CMK (cell line): ENCODE measurements around the gene SULF2.

Experiments
- DNase-seq: peaks from one replicate; pipeline ENCODE4 v3.0.0-alpha.2; 2010; ENCODE audit warnings: low read depth

SULF2 gene

DNA sequence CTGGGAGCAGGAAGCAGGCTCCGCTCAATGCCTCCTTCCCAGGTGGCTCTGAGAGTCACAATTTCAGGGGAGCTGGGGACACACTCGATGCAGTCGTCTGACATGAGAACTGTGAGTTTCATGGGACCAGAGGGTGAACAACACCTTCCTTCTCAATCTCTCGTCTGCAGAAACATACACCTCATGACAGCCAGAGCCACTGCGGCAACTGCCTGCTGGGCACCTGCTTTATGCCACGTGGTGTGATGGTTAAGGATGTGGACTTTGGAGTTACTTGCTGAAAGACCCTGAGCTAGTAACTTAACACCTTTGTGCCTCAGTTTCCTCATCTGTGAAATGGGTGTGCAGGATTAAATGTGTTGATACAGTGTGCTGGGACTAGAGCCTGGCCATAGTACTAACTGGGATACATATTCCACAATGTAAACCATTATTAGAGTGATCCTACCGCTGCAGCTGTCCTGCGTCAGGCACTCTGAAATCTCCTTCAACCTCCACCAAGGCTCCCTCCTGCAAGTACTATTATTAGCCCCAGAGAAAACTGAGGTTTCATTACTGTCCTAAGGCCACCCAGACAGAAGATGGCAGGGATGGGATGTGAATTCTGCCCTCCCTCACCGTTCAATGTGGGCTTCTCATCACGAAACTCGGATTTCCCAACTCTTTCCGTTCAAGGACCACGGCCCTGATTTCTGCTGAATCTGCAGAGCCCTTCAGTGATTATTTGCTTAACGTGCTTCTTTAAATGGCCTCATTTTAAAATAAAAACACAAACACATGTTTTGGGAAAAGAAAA lies 24.4 kb downstream of the SULF2 start:
- no peak for DNase-seq

DNA sequence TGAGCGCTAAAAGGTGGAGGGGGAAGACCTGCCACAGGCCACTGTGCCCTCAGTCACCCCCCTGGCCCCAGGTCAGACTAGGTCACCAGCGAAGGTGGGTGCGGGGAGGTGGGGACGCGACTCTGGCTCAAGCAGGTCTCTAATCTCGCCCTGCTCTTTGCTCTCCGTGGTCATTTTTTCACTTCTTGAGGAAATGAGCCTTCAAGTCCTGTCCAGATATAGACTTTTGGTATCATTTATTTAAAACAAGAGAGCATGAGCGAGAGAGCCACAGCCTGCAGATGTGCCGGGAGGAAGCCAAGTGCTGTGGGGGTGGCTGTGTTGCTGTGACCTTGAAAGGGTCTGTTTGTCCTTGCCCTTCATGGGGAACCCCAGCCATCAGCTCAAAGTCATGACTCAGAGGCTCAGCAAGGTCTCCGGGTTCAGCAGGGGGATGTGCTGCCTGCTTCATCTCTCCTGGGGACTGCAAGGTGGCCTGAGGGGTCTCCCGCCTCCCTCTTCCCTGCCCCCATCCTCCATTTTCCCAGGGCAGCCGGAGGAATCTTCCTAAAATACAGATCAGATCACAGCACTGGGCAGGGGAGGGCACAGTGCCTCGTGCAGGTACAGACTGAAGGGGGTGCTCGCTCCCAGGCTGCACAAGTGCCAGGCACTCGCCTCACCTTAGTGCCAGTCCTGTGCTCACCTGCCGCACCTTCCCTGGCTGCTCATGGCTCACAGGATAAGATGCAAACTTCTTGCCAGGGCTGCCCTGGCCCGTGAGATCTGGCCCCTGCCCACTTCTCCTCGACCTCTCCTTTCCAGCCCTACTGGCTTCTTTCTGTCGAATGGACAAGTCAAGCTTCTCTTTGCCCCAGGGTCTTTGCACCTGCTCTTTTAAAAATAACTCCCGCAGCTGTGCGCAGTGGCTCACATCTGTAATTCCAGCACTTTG lies 26.5 kb downstream of the SULF2 start:
- DNase-seq = no peak

DNA sequence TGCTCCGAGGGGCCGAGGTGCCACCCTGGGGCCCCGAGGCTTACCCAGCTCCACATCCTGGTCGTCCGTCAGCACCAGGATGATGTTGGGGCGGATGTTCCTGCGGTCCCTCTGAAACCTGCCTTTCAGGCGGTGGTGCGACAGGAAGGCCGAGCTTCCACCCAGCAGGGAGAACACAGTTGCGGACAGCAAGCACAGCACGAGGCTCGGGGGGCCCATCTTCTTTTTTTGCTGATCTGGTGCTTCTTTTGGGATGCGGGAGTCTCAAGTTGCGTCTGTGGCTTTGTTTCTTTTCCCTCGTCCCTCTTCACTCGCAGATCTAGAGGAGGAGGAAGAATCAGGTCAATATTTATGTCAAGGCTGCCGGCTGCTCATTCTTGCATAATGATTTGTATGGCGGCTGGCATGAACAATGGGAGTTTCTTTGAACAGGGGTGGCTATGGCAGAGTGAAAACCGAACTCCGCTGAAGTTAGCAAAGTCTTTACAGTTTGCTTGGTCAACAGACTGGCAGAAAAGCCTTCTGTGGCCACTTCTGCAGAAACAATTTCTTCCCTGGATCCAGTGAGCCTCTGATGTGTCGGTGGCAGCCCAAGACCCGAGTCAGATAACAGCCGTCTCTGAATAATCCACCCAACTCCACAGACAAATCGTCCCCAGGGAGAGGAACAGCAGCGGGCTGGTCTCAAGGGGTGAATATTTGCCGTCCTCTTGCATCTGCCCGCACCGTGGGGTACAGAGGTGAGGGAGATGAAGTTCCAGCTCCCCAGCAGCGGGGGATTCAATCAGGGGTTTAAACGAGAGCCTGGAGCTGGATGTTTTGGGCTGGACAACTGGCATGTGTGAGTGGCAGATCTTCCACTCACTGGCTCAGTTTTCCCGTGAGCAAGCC lies 27.9 kb downstream of the SULF2 start:
- no peak for DNase-seq

DNA sequence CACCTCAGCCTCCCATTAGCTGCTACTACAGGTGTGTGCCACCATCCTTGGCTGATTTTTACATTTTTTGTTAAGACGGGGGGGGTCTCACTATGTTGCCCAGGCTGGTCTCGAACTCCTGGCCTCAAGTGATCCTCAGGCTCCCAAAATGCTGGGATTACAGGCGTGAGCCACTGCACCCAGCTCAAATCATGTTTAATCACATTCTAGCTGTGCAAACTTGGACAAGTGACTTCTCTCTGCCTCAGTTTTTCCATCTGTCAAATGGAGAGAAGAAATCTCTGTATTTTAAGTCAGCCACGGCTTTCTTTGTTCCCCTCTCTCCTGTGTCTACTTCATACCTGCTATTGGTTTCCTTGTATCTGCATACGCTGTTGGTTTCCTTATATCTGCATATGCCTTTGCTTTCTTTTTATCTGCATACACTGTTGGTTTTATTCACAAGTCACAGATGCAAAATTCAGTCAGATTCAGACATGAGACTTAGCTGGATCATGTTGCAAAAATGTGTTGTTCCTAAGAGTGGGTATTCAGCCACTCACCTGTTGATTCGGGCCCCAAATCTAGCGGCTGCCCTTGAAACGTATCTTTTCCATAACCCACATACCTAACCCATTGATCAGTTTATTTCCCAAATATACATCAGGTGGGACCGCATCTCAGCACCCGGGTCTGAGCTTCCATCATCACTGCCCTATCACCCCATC lies 30.2 kb downstream of the SULF2 start:
- no peak for DNase-seq

DNA sequence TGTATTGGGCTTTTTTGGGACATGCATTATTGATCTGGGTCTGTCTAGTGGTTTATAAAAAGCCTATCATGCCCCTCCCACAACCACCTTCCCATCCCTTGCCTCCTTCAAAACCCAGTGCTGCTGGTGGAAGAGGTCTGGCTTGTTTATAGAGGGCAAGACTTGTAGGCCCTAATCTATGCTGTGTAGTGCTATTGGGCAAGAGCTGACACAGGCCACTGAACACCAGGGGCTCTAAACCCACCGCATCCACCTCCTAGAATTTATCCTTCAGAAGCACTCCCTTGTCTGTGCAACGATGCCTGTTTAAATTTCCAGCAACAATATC lies 30.9 kb downstream of the SULF2 start:
- no peak for DNase-seq

DNA sequence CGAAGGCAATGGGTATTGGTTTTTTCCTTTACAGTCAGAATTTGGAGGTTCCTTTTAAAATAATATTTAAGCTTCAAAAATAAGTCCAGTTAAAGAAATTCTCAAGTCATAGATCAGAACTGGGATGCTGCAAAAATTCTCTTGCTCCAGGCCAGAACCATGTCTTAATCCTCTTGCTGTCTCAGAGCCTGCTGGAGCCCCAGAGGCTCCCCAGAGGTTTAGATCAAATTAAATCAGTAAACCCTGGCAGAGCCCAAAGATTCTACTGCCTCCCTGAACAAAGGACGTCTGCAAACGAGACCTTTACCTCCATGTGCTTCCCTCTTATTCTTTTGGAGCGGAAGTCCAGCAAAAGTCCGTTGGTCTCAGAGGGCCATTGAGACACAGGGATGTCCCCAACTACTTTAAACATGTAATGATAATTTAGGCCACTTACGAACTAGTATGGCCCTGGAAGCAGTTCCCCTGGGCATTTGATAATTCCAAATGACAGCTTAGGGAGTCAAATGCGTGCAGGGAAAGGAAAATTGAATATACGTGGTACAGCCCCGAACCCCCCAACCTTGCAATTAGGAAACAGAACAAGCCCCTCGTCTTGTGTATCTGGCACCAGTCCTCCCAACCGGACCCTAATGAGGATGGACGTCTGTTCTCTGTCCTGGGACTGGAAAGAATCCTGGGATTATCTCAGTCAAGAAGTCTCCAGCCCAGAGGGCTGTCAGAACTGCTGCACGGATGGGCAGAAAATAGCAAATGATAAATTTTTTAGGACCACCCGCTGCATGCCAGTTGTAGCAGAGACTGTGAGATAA lies 31.5 kb downstream of the SULF2 start:
- DNase-seq = no peak

DNA sequence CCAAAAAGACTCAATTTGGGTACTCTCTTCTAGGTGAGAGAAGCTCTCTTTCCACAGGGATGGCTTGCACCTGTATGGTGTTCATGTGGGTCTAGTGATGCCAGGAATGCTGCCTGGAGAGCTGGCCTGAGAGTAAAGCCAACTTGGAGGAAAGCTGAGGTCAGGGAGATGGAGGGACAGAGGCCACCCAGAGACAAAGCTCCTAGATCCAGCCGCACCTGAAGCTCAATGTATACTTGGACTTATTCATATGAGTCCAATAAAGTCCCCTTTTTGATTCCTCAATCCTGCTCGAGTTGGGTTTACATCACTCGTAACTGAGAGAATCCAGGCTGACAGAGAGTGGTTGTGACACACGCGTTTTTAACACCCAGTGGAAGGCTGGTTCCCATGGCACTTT lies 33.8 kb downstream of the SULF2 start:
- DNase-seq = no peak

DNA sequence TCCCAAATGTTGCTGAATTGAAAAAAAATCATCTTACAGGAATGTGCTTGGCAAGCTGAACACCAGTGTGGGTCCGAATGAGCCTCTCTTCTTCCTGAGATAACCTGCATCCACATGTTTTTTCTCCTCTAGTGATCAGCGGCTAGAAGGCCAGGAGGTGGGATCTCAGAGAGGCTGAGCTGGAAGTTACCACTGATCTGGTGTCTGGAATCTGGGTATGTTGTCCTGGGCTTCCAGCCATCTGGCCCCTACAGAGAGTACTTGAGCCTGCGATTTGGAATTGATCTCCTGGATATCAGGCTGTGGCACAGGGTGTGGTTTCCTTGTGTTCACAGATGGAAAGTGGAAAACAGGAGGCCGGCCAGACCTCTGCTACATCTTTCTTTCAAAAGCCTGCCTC lies 35.9 kb downstream of the SULF2 start:
- no peak for DNase-seq

DNA sequence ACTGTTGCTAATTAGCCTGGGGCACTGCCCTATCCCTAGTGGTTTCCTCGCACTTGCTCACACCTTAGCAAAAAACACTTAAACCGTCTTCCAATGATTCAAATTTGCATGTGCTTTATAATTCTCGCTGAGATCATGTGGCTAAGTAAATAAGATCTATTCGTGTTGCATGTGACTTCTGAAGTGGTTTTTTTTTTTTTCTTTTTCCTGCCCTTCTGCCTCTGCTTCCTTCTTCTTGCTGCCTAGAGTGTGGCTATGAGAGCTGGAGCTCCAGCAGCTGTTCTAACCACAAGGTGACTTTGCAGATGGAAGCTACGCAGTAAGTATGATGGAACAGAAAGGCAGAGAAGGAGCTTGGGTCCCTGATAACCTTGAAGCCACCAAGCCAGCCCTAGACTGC lies 36.5 kb downstream of the SULF2 start:
- no peak for DNase-seq

DNA sequence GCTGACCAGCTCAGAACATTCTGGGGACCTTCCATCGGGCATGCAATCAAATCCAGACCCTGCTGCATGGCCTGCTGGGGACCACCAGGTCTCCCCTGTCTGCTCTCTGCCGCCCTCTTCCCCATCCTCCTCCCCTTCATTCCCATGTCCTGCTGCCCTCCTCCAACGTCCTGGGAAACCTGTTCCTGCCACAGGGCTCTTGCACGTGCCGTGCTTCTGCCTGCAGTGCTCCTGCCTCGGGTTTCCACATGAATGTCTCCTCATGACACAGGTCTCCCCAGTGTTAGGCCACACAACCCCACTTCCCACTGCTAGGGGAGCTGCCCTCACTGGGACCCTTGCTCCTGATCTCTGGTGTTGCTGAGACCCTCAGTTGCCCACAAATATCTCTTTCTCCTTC lies 37.2 kb downstream of the SULF2 start:
- DNase-seq = no peak

DNA sequence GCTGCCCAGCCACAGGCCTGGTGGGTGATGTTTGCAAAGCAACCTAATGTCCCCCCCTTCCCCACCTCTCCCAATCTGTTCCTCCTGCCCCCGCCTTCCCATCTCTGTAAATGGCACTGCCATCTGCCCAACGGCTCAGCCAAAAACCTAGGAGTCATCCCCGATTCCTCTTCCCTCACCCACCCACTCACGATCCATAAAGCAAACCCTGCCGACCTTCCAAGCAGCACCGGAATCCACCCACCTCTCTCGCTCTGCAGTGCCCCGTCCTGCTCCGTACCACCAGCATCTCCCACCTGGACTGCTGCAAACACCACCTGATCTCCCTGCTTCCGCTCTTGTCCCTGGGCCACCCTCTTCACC lies 37.6 kb downstream of the SULF2 start:
- DNase-seq = no peak

DNA sequence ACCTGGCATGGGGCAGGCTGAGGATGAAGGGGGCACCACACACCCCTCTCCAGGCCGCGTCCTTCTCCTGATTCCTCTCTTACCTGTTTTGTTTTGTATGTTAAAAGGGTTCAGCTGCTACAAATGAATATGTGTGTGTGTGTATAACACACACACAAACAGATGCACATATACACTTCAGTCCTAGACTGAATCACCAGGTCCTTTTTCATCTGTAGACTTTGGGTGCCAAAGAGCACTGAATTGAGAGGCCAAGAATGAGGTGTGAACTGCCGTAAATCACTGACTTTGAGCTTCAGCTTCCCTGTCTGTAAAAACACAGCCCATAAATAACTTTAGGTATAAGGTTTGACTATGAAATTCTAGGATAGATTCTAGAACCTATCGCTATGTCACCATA lies 40.5 kb downstream of the SULF2 start:
- no peak for DNase-seq

DNA sequence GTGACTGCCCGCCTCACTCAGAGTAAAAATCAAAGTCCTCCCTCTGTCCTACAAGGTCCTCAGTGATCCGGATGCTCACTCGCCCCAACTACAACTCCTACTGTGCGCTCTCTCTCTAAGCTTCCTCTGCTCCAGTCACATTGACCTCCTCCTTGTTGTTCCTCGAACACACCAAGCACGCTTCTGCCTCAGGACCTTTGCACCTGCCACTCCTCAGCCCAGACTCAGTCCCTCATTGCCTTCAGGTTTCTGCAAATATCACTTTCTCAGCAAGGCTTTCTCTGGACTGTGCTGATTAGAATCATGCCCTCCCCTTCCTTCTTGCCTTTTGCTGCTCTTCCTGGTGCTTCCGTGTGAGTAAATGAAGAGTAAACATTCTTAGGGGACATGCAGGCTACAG lies 41.6 kb downstream of the SULF2 start:
- no peak for DNase-seq

DNA sequence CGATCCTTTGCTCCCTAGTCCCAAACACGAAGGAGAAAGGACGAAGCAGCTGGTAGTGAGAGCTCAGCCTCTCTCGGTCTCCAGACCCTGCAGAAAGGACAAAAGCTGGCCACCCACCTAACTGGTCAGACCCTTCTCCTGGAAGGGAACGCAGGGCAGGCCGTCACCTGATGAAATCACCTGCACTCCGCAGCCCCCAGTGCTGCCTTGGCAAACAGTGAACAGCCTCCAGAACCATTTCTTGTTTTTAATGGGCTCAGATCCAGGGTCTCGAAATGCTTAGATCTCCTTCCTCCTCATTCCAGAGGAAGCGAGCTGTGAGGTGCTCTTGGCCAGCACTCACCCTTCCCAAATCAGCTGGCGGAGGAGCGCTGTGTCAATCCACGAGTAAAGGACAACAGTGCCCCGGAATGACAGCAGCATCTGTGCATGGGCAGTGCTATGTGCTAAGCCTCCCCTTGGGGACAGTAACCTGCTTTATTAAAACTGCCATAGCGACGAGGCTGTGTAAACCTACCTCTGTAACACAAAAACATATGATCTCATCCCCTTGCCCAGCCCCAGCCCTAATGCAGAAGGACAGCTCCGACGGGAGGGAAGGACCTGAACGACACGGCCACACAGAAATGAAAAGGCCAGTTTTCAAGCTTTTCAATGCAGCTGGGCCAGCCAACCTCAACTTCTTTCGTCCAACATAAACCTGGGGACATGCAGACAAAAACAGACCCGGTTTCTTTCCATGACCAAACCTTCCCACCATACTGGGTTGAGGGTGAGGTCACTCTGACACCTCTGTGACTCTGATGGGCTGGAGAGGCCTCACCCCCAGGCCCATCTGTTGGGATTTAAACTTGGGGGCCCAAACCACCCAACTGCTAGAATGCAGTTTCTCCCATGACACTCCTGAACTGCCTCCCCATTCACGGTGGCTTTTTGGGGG lies 43.3 kb downstream of the SULF2 start:
- no peak for DNase-seq

DNA sequence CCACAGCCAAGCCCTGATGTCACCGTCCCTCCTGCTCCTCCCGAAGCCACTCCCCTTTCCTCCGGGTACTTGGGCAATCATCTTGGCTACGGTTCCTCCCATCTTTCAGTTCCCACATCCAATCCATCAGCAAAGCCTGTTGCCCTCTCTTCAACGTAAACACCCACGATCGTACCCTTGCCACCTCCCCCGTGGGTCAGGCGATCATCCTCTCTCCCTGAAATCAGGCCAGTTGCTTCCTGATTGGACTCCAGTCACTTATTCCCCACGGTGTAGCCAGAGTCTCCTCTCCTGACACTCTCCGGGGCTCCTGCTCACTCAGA lies 44.5 kb downstream of the SULF2 start:
- no peak for DNase-seq

DNA sequence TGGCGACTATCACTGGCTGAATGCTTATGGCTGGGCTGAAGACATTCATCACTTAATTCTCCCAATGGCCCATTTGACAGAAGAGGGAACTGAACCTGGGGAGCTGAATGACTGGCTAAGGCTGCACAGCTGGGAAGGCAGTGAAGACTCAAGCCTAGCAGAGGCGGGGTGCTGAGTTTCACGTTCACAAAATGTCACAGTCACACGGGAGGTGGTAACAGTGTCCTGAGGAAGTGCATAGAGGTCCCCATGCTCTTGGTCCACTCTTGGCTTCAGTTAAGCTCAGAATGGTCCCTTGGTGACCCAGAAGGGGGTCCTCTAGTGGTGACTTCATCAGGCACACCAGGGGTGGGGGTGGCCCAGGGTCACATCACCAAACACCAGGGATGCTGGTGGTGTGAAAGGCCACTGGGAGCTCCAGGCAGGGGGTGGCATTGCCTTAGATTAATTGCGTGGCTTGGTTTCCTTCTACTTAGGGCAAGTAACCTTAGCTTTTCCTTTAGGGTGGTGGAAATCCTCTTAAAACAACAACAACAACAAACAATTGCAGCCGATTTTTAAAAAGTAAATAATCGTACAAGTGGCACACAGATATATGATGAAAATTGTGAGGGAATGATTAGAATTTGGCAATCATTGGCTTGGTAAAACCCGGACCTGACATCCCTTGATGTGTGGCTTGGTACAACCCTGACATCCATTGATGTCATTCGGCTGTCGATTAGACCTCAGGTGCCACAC lies 45.0 kb downstream of the SULF2 start:
- DNase-seq = no peak

DNA sequence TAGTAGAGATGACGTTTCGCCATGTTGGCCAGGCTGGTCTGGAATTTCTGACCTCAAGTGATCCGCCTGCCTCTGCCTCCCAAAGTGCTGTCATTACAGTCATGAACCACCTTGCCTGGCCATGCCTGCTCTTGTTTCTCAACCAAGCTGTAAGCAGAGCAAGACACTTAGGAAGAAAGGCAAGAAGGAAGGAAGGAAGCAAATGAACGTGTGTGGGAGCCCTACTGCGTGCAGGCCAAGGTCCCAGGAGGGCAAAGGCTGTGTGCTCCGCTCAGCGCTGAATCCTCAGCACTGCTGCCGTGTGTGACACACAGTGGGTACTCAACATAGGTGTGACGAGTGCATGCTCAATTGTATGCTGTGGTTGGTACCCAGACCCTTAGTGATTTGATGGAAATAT lies 47.4 kb downstream of the SULF2 start:
- no peak for DNase-seq

DNA sequence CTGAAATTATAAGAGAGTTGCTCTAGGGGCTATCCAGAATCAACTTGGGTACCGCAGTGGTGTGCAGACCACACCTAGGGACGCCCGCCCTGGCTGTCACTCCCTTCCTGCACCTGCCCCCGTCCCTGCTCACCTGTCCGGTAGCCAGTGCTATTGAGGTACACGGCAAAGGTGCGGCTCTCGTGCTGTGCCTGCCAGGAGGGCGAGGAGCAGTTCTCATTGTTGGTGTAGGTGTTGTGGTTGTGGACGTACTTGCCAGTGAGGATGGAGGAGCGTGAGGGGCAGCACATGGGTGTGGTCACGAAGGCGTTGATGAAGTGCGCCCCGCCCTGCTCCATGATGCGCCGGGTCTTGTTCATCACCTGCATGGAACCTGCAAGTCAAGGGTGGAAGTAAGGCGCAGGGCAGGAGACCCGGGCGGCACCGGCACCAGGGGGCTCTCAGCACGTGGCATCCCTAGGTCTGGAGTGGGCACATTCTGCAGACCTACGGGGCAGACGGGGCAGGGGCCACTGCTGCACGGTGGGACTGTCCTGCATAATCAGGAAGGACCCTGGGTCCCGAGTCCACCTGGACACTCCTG lies 48.6 kb downstream of the SULF2 start:
- DNase-seq = no peak
